LNCaP clone FGC (cell line): Measurements from ENCODE around the gene ROBO3.

Experiments
- DNase-seq: peaks from one replicate; pipeline ENCODE4 v3.0.0-alpha.2; 2011; ENCODE audit warnings: low read depth
- H3K4me3 ChIP-seq: 2 replicates; pipeline ENCODE4 v1.5.1; 2011; ENCODE audit warnings: mild to moderate bottlenecking, low read depth, low read length, control low read depth
- TF ChIP-seq, protein P1 (sequence below): IDR thresholded peaks from 2 replicates; pipeline ENCODE4 v1.5.1; 2012; ENCODE audit warnings: mild to moderate bottlenecking; ENCODE audit not compliant: control insufficient read depth, insufficient read depth; ENCODE audit errors: extremely low read depth

The ROBO3 gene

DNA sequence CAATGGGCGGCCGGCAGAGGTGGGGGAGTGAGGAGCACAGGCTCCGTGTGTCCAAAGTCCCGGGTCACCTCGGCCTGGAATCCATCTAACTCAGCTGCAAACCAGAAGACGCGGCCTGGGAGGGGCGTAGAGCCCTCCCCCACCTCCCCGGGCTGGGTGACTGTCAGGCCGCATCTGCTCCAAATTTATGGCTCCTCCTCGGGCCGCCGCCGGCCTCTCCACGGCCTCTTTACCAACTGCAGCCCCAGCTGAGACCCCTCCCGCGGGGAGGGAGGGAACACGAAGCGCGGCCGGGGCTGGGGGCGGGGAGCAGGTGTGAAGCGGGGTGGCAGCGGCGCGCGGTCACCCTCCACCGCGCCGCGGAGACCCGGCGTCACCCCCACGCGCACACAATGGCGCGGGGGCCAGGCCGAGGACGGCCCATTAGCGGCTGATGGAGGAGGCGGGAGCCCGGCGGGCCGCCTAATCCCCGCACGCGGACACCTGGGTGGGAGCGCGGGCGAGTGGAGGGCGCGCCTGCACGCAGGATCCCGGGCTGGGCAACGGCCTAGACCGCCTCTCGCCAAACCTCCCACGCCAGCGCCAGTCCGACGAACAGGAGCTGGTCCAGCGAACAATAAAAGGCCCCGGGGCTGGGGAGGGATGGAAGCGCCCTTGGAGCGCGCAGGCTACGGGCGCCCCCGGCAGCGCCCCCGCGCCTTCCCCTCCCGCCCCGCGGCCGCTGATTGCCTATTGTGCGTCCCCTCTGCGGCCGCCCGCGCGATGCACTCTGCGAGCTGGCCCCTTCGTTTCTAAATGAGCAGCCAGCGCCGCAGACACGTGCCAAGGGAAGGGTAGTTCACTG lies 25.9 kb upstream of the ROBO3 start:
- no peak for DNase-seq
- TF ChIP-seq, protein P1, sequence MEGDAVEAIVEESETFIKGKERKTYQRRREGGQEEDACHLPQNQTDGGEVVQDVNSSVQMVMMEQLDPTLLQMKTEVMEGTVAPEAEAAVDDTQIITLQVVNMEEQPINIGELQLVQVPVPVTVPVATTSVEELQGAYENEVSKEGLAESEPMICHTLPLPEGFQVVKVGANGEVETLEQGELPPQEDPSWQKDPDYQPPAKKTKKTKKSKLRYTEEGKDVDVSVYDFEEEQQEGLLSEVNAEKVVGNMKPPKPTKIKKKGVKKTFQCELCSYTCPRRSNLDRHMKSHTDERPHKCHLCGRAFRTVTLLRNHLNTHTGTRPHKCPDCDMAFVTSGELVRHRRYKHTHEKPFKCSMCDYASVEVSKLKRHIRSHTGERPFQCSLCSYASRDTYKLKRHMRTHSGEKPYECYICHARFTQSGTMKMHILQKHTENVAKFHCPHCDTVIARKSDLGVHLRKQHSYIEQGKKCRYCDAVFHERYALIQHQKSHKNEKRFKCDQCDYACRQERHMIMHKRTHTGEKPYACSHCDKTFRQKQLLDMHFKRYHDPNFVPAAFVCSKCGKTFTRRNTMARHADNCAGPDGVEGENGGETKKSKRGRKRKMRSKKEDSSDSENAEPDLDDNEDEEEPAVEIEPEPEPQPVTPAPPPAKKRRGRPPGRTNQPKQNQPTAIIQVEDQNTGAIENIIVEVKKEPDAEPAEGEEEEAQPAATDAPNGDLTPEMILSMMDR, result no peak
- H3K4me3 ChIP-seq, result no peak overlapping the region

DNA sequence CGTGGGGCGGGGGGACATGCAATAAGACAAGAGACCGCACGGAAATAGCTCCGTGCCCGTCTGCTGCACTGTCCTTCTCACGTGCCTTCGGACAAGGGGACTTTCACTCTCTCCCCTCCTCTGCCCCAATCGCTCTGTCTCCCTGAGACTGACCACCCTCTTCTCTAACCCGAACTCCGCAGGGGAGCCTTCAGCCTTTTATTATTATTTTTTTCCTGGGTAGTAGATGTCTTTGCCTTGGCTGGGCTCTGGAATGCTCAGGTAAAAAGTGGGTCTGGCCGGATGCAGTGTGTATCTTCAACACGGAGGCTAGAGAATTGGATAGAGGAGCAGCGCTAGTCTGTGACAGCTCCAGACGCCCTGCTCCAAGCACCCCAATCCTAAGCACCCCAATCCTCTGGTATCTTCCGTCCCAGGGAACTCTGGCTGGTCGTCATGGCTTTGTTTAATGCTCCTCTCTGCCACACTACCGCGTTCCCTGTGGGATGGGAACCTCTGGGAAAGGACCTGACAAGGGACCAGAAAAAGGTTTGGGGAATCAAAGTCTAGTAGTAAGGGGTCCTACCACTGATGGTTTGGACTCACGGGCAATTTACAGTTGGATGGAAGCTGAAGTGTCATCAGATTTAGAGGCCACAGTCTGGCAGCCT lies 25.1 kb upstream of the ROBO3 start:
- H3K4me3 ChIP-seq, result no peak overlapping the region
- DNase-seq, result no peak
- TF ChIP-seq, protein P1, result no peak

DNA sequence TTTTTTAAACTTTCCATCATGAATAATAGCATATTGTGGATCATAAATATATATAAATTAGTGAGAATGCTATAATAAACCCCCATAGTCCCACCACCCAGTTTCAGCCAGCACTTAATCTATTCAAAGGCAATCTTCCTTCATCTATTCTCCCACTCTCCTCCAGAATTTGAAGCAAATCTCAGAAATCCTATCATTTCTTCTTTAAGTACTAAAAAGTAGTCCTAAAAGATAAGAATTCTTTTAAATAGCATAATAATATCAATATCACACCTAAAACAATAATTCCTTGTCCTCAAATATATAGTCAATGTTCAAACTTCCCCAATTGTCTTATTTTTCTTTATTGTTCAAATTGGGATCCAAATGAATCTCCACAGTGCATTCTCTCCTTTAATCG lies 24.6 kb upstream of the ROBO3 start:
- H3K4me3 ChIP-seq, result no peak overlapping the region
- no peak for DNase-seq
- TF ChIP-seq, protein P1, result no peak

DNA sequence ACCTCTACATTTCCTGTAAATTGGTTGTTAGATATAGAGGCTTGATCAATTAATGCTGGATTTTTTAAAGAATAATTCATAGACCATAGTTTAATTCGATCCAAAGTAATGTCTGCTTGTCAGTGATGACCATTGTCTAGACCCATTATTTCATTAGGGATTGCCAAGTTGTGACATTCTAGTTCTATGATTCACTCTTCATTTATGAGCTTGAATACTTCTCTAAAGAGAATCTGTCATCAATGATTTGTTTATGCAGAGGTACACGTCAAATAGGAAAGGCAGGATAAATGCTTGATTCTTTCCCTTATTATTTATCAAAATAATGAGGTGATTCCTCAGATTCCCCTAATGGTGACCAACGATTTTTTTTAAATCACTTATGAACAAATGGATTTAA lies 24.0 kb upstream of the ROBO3 start:
- DNase-seq, result no peak
- TF ChIP-seq, protein P1, result no peak
- no peak overlapping the region for H3K4me3 ChIP-seq

DNA sequence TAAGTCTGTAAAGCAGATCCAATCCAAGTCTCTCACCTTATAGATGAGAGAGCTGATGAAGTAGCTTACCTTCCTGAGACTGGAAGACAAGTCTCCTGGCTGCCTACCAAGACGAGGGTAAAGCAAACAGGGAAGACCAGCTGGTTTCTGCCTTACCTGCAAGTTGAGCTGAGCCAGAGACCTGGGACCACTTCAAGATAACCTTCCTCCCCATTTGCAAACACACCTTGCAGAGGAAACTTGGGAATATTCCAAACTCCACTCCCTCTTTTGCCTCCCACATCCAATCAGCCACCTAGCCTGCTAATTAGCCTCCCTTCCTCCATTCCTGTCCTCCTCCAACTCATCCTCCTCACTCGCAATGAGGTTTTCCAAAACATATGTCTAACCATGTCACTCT lies 23.4 kb upstream of the ROBO3 start:
- no peak overlapping the region for H3K4me3 ChIP-seq
- TF ChIP-seq, protein P1, result no peak
- DNase-seq, result peak; percentile 84

DNA sequence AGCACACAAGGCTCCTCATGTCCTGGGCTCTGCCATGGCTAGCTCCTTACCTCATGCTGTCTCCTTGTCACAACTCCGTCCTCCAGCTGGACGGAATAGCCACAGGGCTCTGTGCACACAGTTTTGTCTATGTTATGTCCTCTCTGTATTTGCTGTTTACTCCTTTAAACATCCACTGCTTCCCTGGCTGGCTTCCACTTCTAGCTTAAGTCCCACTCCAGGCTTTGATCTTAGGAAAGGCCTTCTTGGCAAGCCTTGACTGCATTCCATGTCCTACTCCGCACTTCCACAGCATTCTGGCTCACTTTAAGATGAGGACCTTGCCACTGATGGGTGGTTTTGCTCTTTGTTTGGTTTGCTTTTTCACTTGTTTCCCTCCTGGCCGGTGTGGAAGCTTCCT lies 22.9 kb upstream of the ROBO3 start:
- TF ChIP-seq, protein P1, result no peak
- DNase-seq, result peak; percentile 47
- H3K4me3 ChIP-seq, result no peak overlapping the region

DNA sequence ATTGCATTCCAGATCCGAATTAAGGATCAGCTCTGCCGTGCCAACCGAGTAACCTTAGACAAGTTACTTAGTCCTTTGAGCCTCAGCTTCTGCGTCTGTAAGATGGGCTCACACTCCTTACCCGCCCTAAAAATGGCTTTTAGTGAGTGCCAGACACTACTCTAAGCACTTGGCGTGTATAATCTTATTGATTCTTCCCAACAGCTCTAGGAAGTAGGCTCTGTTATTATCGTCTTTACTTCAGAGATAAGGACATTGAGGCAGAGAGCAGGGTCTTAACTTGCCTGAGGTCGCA lies 21.7 kb upstream of the ROBO3 start:
- H3K4me3 ChIP-seq, result no peak overlapping the region
- TF ChIP-seq, protein P1, result no peak
- DNase-seq, result no peak
